ENCODE data around the gene ADCY2. TPM values are rescaled to one million over a fixed set of nuclear protein-coding genes. Genes with fewer than 3 reads are reported as not detected.

The ADCY2 gene
- total RNA-seq, 6 experiments from 2014 or later = 0.93 TPM; not detected in 5

GRCh38 chr5:7679663-7680062, 283.7 kb downstream of the ADCY2 start:
- no peak overlapping the region for H3K27ac ChIP-seq
- ATAC-seq (no peak), DNase-seq (no peak)
- no peak overlapping the region for H3K4me3 ChIP-seq
- no peaks in the 10 kb centered on the region for H3K36me3 ChIP-seq
- no peaks in the 10 kb centered on the region for H3K4me1 ChIP-seq
- H3K27me3 ChIP-seq = no peaks in the 10 kb centered on the region
- intact Hi-C loops (cut with DNase I) = no loop called here
- WGBS (ENCODE audit: insufficient coverage, low coverage, low lambda C conversion rate, missing lambda C conversion rate) = 56% methylated on average over 4 of the region's 4 CpGs
- H3K9me3 ChIP-seq = no peaks in the 10 kb centered on the region
- TF ChIP-seq CTCF (IDR thresholded peaks at IDR 0.05) (no peak), POLR2A (IDR thresholded peaks at IDR 0.05) (no peak)

GRCh38 chr5:7680260-7680659, 284.3 kb downstream of the ADCY2 start:
- WGBS (ENCODE audit: insufficient coverage, low coverage, low lambda C conversion rate, missing lambda C conversion rate) = 44% methylated on average over 3 of the region's 4 CpGs
- H3K4me3 ChIP-seq = no peak overlapping the region
- no peaks in the 10 kb centered on the region for H3K36me3 ChIP-seq
- no peaks in the 10 kb centered on the region for H3K27me3 ChIP-seq
- no peak for TF ChIP-seq CTCF (IDR thresholded peaks at IDR 0.05)
- no peak for TF ChIP-seq POLR2A (IDR thresholded peaks at IDR 0.05)
- H3K9me3 ChIP-seq = no peaks in the 10 kb centered on the region
- DNase-seq (no peak), ATAC-seq (no peak)
- intact Hi-C loops (cut with DNase I) = no loop called here
- H3K27ac ChIP-seq = no peak overlapping the region
- H3K4me1 ChIP-seq = no peaks in the 10 kb centered on the region

- Histone ChIP-seq H3K9me3 (no peaks in the 10 kb centered on the region), H3K27ac (no peak overlapping the region), H3K4me1 (no peaks in the 10 kb centered on the region), H3K4me3 (no peak overlapping the region), H3K27me3 (no peaks in the 10 kb centered on the region), H3K36me3 (no peaks in the 10 kb centered on the region)
- ATAC-seq (no peak), DNase-seq (no peak)
- no peak for TF ChIP-seq CTCF (IDR thresholded peaks at IDR 0.05)
- no peak for TF ChIP-seq POLR2A (IDR thresholded peaks at IDR 0.05)
- intact Hi-C loops (cut with DNase I) = no loop called here
- 49% methylated on average over 3 of the region's 3 CpGs for WGBS (ENCODE audit: insufficient coverage, low coverage, low lambda C conversion rate, missing lambda C conversion rate)
Observed at GRCh38 chr5:7682379-7682778, 286.4 kb downstream of the ADCY2 start.

- H3K27ac ChIP-seq = no peak overlapping the region
- ATAC-seq (no peak), DNase-seq (no peak)
- no peaks in the 10 kb centered on the region for H3K36me3 ChIP-seq
- TF ChIP-seq CTCF (IDR thresholded peaks at IDR 0.05) = no peak
- no peak for TF ChIP-seq POLR2A (IDR thresholded peaks at IDR 0.05)
- no peaks in the 10 kb centered on the region for H3K27me3 ChIP-seq
- no peaks in the 10 kb centered on the region for H3K4me1 ChIP-seq
- H3K4me3 ChIP-seq = no peak overlapping the region
- intact Hi-C loops (cut with DNase I) = no loop called here
- 42% methylated on average over 2 of the region's 3 CpGs for WGBS (ENCODE audit: insufficient coverage, low coverage, low lambda C conversion rate, missing lambda C conversion rate)
- H3K9me3 ChIP-seq = no peaks in the 10 kb centered on the region
Observed at GRCh38 chr5:7683753-7684152, 287.8 kb downstream of the ADCY2 start.

- Histone ChIP-seq H3K9me3 (no peaks in the 10 kb centered on the region), H3K27ac (no peak overlapping the region), H3K27me3 (no peaks in the 10 kb centered on the region), H3K4me3 (no peak overlapping the region), H3K36me3 (no peaks in the 10 kb centered on the region), H3K4me1 (no peaks in the 10 kb centered on the region)
- TF ChIP-seq CTCF (IDR thresholded peaks at IDR 0.05) (no peak), POLR2A (IDR thresholded peaks at IDR 0.05) (no peak)
- ATAC-seq = no peak
- no peak for DNase-seq
- WGBS (ENCODE audit: insufficient coverage, low coverage, low lambda C conversion rate, missing lambda C conversion rate) = 23% methylated on average over 3 of the region's 5 CpGs
- intact Hi-C loops (cut with DNase I) = no loop called here
Observed at GRCh38 chr5:7684826-7685225, 288.9 kb downstream of the ADCY2 start.

All from right lobe of liver (tissue), 6 donors.